ENCODE data around the gene TADA3.

The TADA3 gene

DNA sequence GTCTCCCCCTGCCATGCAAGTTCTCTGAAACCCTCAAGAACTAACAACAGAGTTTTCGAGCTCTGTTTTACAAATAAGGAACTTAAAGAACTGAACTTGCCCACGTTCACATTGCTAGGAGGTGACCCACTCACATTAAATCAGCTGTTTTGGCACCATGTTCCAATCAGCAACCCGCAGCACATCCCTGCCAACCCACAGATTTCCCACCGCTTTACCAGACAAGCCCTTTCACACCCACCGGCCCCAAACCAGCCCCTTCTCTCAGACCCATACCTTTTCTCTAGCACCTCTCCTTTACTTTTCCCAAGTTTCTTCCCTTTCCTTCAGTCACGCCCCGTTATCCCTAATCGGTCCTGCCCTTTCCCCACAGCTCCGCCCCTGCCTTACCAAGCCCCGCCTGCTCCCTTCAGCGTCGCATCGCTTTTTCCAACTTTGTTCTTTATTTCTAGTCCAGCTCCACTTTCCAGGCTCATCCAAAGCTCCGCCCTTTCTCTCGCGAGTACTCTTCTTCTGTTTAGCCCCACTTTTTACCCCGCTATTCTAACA lies 61.5 kb downstream of the TADA3 start:
- TF ChIP-seq TAF1 (IDR thresholded peaks at IDR 0.05; ENCODE audit: low read depth, low read length), result no peak
- TF ChIP-seq PAX5 (IDR thresholded peaks at IDR 0.05; ENCODE audit: insufficient read depth, low read length, severe bottlenecking), result no peak
- TF ChIP-seq POLR2AphosphoS5 (IDR thresholded peaks at IDR 0.05; ENCODE audit: low read depth, low read length), result no peak
- TF ChIP-seq SPI1 (IDR thresholded peaks at IDR 0.05; ENCODE audit: low read depth, low read length), result no peak
- no peak for TF ChIP-seq POLR2A (IDR thresholded peaks at IDR 0.05; ENCODE audit: low read depth, low read length)
- no peak for TF ChIP-seq POU2F2 (IDR thresholded peaks at IDR 0.05; ENCODE audit: low read depth, low read length)
- FAIRE-seq (peak; percentile 63), DNase-seq (ENCODE audit: insufficient read length, low spot score) (peak; percentile 41)

Measured in GM12891 (cell line).